Upper lobe of right lung (tissue), 1 donor: ENCODE data around the gene BRD3OS. TPM values are rescaled to one million over a fixed set of nuclear protein-coding genes. Genes with fewer than 3 reads are reported as not detected.
A peak's percentile ranks its signal among the peaks of the same experiment; 100 is the strongest.

ENCODE experiments used
- ATAC-seq: fragments of 200-7000 bp; cut with Tn5 transposase; one replicate; pipeline ENCODE4 v1.9.1; 2020; ENCODE audit warnings: mild to moderate bottlenecking, moderate library complexity
- DNase-seq: peaks from one replicate; pipeline ENCODE4 v3.0.0-alpha.2; 2020
- H3K27ac ChIP-seq: fragments of 200-600 bp; one replicate; pipeline ENCODE4 v1.8.0; 2022
- H3K27me3 ChIP-seq: fragments of 200-600 bp; one replicate; pipeline ENCODE4 v1.8.0; 2022; ENCODE audit warnings: mild to moderate bottlenecking
- H3K36me3 ChIP-seq: fragments of 200-600 bp; one replicate; pipeline ENCODE4 v1.8.0; 2022
- H3K4me1 ChIP-seq: fragments of 200-600 bp; one replicate; pipeline ENCODE4 v1.8.0; 2022
- H3K4me3 ChIP-seq: fragments of 200-600 bp; one replicate; pipeline ENCODE4 v1.8.0; 2022; ENCODE audit warnings: mild to moderate bottlenecking
- H3K9me3 ChIP-seq: fragments of 200-600 bp; one replicate; pipeline ENCODE4 v1.8.0; 2022
- intact Hi-C: fragments of 100-400 bp; cut with DNase I; formaldehyde crosslinking; loops from one replicate; pipeline ENCODE4 v1.11.0; 2022
- total RNA-seq: library from RNA; stranded (reverse); fragmentation: NEBNext Ultra II Directional; extraction: Animal tissue kit (Norgen Biotek cat#: 25700); gene quantifications from one replicate; pipeline ENCODE4 v1.2.1, GENCODE V29; 2021
- TF ChIP-seq, protein P1 (sequence below): fragments of 200-600 bp; IDR thresholded peaks from one replicate; pipeline ENCODE4 v1.8.0; 2022; ENCODE audit warnings: antibody characterized with exemption
- donor health status: DM: no; HTN: yes; CAD: no; lungs with severe emphysema.

BRD3OS gene
- total RNA-seq, 1 donor from 2014 or later, result 10.7 TPM

DNA sequence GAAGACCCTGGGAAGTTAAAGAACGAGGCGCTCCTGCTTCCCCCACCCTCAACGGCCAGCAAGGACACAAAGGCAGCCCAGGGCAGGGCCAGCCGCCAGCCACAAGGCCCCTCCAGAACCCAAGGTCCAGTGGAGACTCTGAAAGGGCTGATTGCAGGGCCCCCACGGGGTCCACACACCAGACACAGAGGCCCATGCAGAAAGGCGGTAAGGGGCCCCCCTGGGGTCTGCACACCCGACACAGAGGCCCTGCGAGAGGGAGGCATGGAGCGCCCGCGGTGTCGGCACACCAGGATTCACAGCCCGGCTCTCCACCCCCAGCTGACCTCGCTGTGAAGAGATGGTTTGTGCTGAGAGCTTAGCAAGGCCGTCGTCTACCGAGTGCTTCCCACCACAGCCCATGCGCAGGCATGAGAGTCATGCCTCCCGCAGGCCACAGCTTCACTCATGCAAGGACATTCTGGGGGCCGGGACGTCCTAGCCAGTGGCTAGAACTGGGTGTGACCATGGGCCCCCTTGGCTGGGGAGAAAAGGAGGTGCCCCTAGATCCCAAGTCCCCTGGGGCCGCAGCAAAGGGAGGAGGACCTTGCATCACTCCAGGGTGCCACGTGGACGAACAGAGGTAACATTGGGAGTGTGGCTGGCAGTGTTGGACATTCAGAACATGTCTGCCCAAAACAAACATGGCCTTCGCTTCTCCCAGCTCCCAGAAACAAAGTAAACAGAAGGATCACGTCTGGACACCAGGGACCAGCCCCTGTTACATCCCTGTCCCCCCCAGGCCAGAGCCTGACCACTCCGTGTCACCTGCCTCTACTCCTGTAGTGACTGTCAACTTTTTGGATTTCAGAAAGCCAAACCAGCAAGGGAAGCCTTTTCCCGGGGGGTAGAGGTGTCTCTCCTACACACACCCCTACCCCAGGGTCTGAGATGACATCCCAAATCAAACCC is 32.7 kb downstream of the BRD3OS start:
- intact Hi-C loops, result no loop called here
- H3K27ac ChIP-seq, result no peak overlapping the region
- no peaks in the 10 kb centered on the region for H3K27me3 ChIP-seq
- TF ChIP-seq, protein P1, sequence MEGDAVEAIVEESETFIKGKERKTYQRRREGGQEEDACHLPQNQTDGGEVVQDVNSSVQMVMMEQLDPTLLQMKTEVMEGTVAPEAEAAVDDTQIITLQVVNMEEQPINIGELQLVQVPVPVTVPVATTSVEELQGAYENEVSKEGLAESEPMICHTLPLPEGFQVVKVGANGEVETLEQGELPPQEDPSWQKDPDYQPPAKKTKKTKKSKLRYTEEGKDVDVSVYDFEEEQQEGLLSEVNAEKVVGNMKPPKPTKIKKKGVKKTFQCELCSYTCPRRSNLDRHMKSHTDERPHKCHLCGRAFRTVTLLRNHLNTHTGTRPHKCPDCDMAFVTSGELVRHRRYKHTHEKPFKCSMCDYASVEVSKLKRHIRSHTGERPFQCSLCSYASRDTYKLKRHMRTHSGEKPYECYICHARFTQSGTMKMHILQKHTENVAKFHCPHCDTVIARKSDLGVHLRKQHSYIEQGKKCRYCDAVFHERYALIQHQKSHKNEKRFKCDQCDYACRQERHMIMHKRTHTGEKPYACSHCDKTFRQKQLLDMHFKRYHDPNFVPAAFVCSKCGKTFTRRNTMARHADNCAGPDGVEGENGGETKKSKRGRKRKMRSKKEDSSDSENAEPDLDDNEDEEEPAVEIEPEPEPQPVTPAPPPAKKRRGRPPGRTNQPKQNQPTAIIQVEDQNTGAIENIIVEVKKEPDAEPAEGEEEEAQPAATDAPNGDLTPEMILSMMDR, result no peak
- DNase-seq (peak; percentile 61), ATAC-seq (no peak)
- no peak overlapping the region for H3K4me3 ChIP-seq
- H3K36me3 ChIP-seq, result peaks cover 3% of the 10 kb centered on the region
- peaks cover 71% of the 10 kb centered on the region for H3K4me1 ChIP-seq
- H3K9me3 ChIP-seq, result no peaks in the 10 kb centered on the region

DNA sequence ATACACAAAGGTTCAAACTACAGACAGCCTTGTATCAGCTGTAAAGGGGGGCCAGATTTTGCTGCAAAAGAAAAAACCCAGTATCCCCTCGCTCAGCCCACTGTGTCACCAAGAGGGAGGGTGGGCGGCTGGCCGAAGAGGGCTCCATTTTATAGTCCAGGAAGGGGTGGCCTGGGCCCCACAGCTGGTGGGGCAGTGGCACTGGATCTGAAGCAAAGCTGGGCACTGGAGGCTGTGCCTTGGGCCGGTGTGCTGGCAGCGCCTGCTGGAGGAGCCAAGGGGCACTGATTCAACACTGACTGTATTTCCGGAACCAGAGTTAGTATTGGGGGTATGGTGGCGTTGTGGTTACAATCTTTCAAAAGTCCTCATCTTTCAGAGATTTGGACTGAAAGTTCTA is 33.4 kb downstream of the BRD3OS start:
- H3K4me1 ChIP-seq, result peaks cover 75% of the 10 kb centered on the region
- H3K27ac ChIP-seq, result no peak overlapping the region
- intact Hi-C loops, result no loop called here
- no peaks in the 10 kb centered on the region for H3K27me3 ChIP-seq
- peak; percentile 48 for DNase-seq
- TF ChIP-seq, protein P1, result no peak
- ATAC-seq, result no peak
- H3K4me3 ChIP-seq, result no peak overlapping the region
- no peaks in the 10 kb centered on the region for H3K9me3 ChIP-seq
- H3K36me3 ChIP-seq, result no peaks in the 10 kb centered on the region

DNA sequence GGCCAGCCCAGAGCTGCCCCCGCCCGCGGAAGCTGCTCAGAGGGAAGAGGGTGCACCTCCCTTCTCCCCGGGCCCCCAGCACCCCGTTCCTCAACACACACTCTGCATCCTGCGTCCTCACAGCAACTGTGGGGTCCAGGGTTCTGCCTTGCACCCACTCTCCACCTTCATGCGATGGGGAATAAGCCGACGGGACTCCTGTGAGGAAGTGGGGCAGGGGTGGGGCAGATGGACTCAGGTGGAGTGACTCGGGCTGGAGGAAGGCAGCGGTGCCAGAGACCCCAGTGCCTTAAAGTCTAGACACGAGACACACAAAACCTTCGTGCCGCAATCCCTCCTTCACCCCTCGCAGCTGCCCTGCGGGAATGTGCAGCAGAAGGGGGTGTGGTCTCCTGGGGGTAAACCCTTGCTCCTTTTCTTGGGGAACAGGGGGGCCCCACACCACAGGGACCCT is 33.9 kb downstream of the BRD3OS start:
- H3K4me3 ChIP-seq, result no peak overlapping the region
- H3K4me1 ChIP-seq, result peaks cover 77% of the 10 kb centered on the region
- H3K36me3 ChIP-seq, result no peaks in the 10 kb centered on the region
- no peaks in the 10 kb centered on the region for H3K9me3 ChIP-seq
- TF ChIP-seq, protein P1, result no peak
- H3K27me3 ChIP-seq, result no peaks in the 10 kb centered on the region
- DNase-seq, result peak; percentile 50
- ATAC-seq, result no peak
- intact Hi-C loops, result no loop called here
- no peak overlapping the region for H3K27ac ChIP-seq

DNA sequence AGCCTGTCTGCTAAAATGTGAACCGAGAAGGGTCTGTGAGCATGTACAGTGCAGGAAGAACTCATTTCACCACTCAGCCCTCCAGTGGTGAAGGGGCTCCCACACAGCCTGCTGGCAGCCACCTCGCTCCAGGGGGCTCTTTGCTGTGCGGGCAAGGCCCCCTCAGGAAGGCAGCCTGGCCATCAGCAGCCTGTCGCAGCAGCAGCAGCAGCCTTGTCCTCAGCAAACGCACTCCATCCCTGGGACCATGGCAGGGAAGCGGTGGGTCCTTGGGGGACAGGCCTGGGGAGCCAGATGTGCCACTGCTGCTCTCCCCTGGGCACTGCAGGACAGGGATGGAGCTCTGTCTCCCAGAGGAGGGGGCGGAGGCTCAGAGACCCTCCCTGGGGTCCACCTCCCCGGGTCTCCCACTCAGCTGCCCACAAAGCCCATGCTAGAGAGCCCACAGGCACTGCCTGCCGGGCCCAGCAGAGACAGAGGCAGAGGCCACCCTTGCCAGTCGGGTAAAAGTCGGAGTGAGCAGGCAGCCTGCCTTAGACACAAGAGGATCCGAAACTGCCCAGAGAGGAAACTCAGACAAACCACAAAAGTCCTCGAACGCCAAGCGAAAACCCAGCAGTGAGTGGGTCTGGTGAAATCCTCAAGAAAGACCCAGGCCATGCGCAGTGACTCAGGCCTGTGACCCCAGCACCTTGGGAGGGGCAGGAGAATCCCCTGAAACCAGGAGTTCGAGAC is 34.5 kb downstream of the BRD3OS start:
- TF ChIP-seq, protein P1, result no peak
- Histone ChIP-seq H3K27me3 (no peaks in the 10 kb centered on the region), H3K4me1 (peaks cover 83% of the 10 kb centered on the region), H3K4me3 (no peak overlapping the region), H3K9me3 (no peaks in the 10 kb centered on the region), H3K27ac (no peak overlapping the region), H3K36me3 (no peaks in the 10 kb centered on the region)
- ATAC-seq, result peak; percentile 59
- intact Hi-C loops, result no loop called here
- DNase-seq, result peak; percentile 69

DNA sequence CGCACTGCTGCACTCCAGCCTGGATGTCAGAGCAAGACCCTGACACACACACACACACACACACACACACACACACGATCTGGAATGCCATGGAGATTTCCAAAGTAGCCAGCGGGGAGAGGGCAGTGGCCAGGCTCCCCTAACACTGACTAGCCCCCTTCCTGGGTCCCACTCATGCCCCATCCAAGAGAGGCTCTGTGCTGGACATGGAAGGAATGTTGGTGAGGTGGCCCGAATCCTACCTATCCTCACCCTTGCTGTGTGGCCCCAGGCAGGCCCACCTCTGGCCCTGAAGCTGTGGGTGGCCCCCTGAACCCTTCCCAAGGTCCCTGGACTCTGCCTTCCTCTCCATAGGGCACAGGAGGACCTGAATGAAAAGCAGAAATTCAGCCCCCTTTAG is 35.3 kb downstream of the BRD3OS start:
- DNase-seq, result peak; percentile 39
- Histone ChIP-seq H3K4me3 (no peak overlapping the region), H3K4me1 (peaks cover 84% of the 10 kb centered on the region), H3K9me3 (no peaks in the 10 kb centered on the region), H3K27me3 (no peaks in the 10 kb centered on the region), H3K27ac (no peak overlapping the region), H3K36me3 (no peaks in the 10 kb centered on the region)
- no peak for ATAC-seq
- intact Hi-C loops, result no loop called here
- TF ChIP-seq, protein P1, result no peak
